Endometrial microvascular endothelial cells (primary cell): ENCODE results near the gene ACTG2. TPM values are rescaled to one million over a fixed set of nuclear protein-coding genes. Genes with fewer than 3 reads are reported as not detected.
"Not testable (repeated sequence)": the region's sequence is repeated elsewhere in the genome, so short reads cannot be mapped to it uniquely, and the experiment has no call there.

Experiments used
- in situ Hi-C: cut with HindIII; loops from 2 replicates; pipeline ENCODE4 v1.10.0; 2017; ENCODE audit warnings: low sequenced_read_pairs, low pct_unique_long_range_greater_than_20kb; ENCODE audit errors: inconsistent ontology term
- total RNA-seq: library from RNA; depleted of rRNA; stranded (reverse); fragments of >200 nt; gene quantifications from one replicate; pipeline ENCODE4 v1.2.3, GENCODE V29; 2015; ENCODE audit errors: inconsistent ontology term

The ACTG2 gene
- total RNA-seq = 2.7 TPM

GRCh38 chr2:73892631-73893329, at the start of gene ACTG2:
ACTG2 (plus strand) TSS chr2:73893008; CDS start chr2:73901312, 8,304 bp downstream.
- in situ Hi-C loops = no loop called here

DNA sequence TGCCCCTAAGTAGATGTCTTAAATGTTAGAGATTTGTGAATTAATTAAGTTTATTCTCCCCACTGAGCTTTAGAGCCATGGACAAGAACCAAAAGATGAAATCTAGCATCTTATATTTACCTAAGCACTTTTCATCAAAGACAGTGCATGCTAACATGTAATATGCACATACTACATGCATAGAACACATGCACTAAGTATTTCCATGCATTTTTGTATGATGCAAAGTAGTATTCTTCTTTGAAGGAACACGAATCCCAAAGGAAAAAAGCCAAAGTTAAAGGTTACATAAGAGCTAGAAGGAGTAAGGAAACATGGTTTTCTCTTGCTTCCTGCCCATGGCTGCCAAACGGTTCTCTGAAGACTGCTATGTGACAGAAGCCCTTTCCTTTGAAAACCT, 48.7 kb upstream of the ACTG2 start:
- in situ Hi-C loops = no loop called here

DNA sequence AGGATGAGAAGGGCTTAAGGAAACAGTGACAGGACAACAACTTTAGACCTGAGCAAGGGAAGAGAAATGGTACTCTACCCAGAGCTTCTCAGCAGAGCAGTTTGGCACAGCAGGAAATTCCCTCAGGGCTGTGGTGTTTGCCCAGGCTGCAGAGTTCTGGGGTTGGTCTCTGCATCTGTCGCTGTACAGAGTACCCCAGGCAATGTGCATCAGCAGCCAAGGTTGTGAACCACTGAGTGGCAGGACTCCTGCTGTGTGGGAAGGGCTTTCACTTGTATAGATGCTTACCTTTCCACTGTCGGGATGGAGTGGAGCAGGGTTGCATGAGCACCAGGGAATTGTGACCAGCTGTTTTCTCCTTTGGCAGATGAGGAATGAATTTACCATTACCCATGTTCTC, 42.8 kb upstream of the ACTG2 start:
- in situ Hi-C loops = no loop called here

DNA sequence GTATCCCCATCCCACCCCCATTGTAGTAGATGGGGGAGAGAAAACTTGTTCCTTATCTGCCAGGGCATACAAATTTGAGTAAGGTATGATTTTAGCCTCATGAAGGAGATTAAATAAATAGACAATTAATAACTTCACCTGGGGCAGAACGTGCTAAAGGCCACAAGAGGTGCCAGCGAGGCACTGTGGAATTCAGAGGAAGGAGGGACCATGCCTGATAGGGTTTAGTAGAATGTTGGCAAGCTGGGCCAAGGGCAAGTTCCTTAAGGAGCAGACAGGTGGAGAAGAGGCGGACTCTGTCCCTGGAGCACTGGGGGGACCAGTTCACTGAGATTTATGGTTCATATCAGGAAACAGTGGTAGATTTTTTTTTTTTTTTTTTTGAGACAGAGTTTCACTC, 41.5 kb upstream of the ACTG2 start:
- in situ Hi-C loops = no loop called here

DNA sequence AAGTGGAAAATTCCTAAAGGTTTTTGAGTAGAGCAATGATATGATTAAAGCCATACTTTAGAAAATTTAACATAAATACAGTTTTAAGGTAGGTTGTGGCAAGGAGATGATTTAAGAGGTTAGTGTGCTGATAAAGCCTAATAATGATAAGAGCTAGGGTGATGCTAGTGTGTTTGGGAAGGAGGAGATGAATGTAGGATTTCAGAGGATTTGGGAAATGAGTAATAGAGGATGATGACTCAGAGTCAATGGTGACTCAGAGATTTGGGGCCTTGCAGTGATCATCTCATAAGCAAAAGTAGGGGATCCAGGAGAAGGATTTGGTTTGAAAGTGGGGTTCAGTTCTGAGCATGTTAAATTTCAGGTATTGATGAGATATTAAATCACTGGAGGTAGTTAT, 40.8 kb upstream of the ACTG2 start:
- in situ Hi-C loops = no loop called here

DNA sequence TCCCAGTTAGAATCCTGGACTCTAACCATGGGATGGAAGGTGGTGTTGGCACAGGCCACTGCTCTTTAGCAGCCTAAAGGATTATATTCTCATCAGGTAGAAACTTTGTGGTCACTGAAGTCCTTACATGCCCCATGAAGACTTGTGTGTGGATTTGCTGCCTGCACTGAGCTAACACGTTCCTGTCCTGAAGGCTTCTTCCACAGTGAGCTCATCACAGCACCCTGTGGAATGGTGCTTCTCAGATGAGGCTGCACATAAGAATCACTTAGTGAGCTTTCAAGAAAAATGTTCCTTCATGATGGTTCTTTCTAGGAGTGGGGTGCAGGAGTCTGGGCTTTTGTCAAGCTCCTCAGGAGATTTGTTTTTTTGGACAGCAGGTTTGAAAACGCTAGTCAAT, 37.3 kb upstream of the ACTG2 start:
- in situ Hi-C loops = no loop called here

- in situ Hi-C loops = no loop called here
Measured at GRCh38 chr2:73856214-73856613, 36.6 kb upstream of the ACTG2 start.

DNA sequence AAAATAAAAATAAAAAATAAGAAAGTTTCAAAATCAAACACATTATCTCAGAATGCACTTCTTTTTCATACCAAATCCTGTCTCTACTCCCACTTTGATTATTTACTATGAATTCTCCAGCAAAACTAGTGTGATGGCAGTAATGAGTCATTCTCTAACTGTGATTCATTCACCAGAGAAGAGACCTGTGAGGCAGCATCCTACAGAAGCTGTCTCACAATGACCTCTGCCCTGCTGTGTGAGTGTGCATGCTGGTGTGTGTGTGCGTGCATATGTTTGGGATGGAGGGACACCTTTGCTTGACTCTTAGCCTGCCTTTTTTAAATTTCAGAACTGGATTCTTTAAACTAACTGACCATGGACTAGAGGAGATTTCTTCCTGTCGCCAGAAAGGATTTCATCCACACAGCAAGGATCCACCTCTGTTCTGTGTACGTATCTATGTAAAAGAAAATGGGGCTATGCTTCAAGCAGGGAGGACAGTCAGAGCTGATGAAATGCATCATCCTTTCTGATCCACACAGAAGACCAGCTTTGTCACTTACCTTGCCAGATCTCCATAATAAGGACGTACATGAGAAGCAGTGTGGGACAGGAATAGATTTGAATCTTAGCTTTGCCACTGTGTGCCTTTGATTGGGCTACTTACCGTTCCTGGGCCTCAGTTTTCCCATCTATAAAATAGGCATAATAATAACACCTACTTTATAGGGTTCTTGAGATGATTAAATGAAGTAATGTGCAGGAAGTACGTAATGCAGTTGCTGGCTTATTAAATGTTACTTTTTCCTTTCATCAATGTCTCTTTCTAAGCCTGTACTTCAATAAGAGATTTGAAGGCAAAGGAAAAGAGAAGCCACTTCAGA, 32.9 kb upstream of the ACTG2 start:
- in situ Hi-C loops = no loop called here

- in situ Hi-C loops = no loop called here
Measured at GRCh38 chr2:73862987-73863386, 29.8 kb upstream of the ACTG2 start.

GRCh38 chr2:73868204-73868978, 24.4 kb upstream of the ACTG2 start:
- in situ Hi-C loops = no loop called here

DNA sequence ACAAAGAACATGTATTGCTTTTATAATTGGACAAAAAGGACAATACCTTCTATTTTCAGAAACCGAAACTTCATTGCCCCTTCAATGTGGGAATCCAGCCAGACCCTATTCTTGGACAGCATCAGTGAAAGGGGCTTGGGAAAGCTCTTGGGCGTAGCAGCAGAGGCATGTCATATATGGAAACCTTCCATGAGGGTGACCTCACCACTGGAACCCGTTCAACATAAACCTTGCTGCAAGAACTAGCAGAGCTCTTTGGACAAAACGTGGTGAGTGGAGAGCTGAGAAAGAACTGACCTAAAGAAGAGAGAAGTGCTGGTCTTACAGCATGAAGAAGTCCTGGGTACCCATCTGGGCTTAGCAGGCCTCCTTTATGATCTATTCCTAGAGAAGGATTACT, 22.7 kb upstream of the ACTG2 start:
- in situ Hi-C loops = no loop called here

- in situ Hi-C loops = no loop called here
Measured at GRCh38 chr2:73877071-73877802, 15.6 kb upstream of the ACTG2 start.

GRCh38 chr2:73877984-73878383, 14.8 kb upstream of the ACTG2 start:
- in situ Hi-C loops = not testable (repeated sequence)

DNA sequence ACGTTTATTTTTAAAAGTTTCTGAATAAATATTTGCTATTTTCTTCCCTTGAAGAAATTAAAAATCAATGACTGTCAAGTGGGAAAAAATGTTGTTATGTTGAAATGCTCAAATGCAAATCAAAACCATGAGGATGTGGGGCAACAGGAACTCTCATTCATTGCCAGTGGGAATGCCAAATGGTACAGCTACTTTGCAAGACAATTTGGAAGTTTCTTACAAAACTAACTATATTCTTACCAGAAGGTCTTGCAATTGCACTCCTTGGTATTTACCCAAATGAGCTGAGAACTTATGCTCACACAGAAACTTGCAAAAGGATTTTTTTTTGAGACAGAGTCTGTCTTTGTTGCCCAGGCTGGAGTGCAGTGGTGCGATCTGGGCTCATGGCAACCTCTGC, 7.4 kb upstream of the ACTG2 start:
- in situ Hi-C loops = no loop called here

DNA sequence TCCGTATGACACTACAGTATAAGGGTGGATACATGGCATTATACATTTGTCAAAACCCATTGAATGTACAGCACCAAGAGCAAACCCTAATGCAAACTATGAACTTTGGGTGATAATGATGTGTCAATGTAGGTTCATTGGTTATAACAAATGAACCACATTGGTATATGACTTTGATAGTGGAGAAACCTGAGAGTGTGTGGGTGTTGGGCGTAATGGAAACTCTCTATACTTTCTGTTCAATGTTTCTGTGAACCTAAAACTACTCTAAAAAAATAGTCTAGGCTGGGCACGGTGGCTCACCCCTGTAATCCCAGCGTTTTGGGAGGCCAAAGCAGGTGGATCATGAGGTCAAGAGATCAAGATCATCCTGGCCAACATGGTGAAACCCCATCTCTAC, 6.5 kb upstream of the ACTG2 start:
- in situ Hi-C loops = no loop called here

GRCh38 chr2:73887596-73888353, 5.0 kb upstream of the ACTG2 start:
- in situ Hi-C loops = not testable (repeated sequence)

GRCh38 chr2:73888388-73888787, 4.4 kb upstream of the ACTG2 start:
- in situ Hi-C loops = no loop called here

- in situ Hi-C loops = no loop called here
Measured at GRCh38 chr2:73889206-73889605, 3.6 kb upstream of the ACTG2 start.
